ACC112 (cell line): ENCODE measurements around the gene PHOSPHO2.
A peak's percentile ranks its signal among the peaks of the same experiment; 100 is the strongest.

ENCODE experiments used
- H2AFZ ChIP-seq: fragments of 200-600 bp; sonication (generic); one replicate; pipeline ENCODE4 v1.6.0; 2017; ENCODE audit warnings: antibody characterized with exemption, low read length; ENCODE audit not compliant: unreplicated experiment
- H3K27ac ChIP-seq: fragments of 200-600 bp; sonication (generic); 2 replicates; pipeline ENCODE4 v1.5.1; 2014; ENCODE audit warnings: low read depth, mild to moderate bottlenecking, antibody characterized with exemption, low read length, moderate library complexity
- H3K27me3 ChIP-seq: fragments of 200-600 bp; sonication (generic); 2 replicates; pipeline ENCODE4 v1.6.1; 2014; ENCODE audit warnings: mild to moderate bottlenecking, antibody characterized with exemption, low read length, moderate library complexity, mixed read lengths; ENCODE audit not compliant: insufficient read depth
- H3K36me3 ChIP-seq: fragments of 200-600 bp; sonication (generic); 2 replicates; pipeline ENCODE4 v1.6.1; 2016; ENCODE audit warnings: mild to moderate bottlenecking, antibody characterized with exemption, low read length, moderate library complexity, mixed read lengths; ENCODE audit not compliant: insufficient read depth
- H3K4me1 ChIP-seq: fragments of 200-600 bp; sonication (generic); one replicate; pipeline ENCODE4 v1.6.1; 2016; ENCODE audit warnings: low read length, mixed read lengths; ENCODE audit not compliant: insufficient read depth, unreplicated experiment, control insufficient read depth
- H3K4me3 ChIP-seq: fragments of 200-600 bp; sonication (generic); 2 replicates; pipeline ENCODE4 v1.5.1; 2014; ENCODE audit warnings: mild to moderate bottlenecking, low read depth, low read length
- H3K79me2 ChIP-seq: fragments of 200-600 bp; sonication (generic); one replicate; pipeline ENCODE4 v1.6.0; 2016; ENCODE audit warnings: low read length; ENCODE audit not compliant: control insufficient read depth, unreplicated experiment, insufficient read depth

PHOSPHO2 gene

GRCh38 chr2:169704160-169704708 is 10.0 kb downstream of the PHOSPHO2 start:
- H3K27me3 ChIP-seq: no peaks in the 10 kb centered on the region

GRCh38 chr2:169705927-169706326 is 11.7 kb downstream of the PHOSPHO2 start:
- Histone ChIP-seq H3K79me2 (no peaks in the 10 kb centered on the region), H3K27me3 (no peaks in the 10 kb centered on the region), H2AFZ (no peak overlapping the region), H3K27ac (no peak overlapping the region), H3K4me3 (no peak overlapping the region), H3K4me1 (no peaks in the 10 kb centered on the region), H3K36me3 (no peaks in the 10 kb centered on the region)

More at GRCh38 chr2:169704160-169704708, 10.0 kb downstream of the PHOSPHO2 start:
- Histone ChIP-seq H3K27ac (no peak overlapping the region), H2AFZ (no peak overlapping the region), H3K4me3 (no peak overlapping the region), H3K79me2 (no peaks in the 10 kb centered on the region), H3K4me1 (no peaks in the 10 kb centered on the region), H3K36me3 (no peaks in the 10 kb centered on the region)

GRCh38 chr2:169707626-169708025 is 13.4 kb downstream of the PHOSPHO2 start:
- no peaks in the 10 kb centered on the region for H3K36me3 ChIP-seq
- H3K79me2 ChIP-seq: no peaks in the 10 kb centered on the region
- no peak overlapping the region for H3K4me3 ChIP-seq
- no peak overlapping the region for H3K27ac ChIP-seq
- no peak overlapping the region for H2AFZ ChIP-seq
- H3K27me3 ChIP-seq: no peaks in the 10 kb centered on the region
- no peaks in the 10 kb centered on the region for H3K4me1 ChIP-seq

GRCh38 chr2:169709331-169709730 is 15.1 kb downstream of the PHOSPHO2 start:
- H3K27ac ChIP-seq: no peak overlapping the region
- H3K4me3 ChIP-seq: no peak overlapping the region
- no peak overlapping the region for H2AFZ ChIP-seq
- H3K79me2 ChIP-seq: no peaks in the 10 kb centered on the region
- H3K36me3 ChIP-seq: no peaks in the 10 kb centered on the region
- no peaks in the 10 kb centered on the region for H3K27me3 ChIP-seq
- H3K4me1 ChIP-seq: no peaks in the 10 kb centered on the region

GRCh38 chr2:169709981-169710380 is 15.7 kb downstream of the PHOSPHO2 start:
- no peak overlapping the region for H2AFZ ChIP-seq
- no peaks in the 10 kb centered on the region for H3K79me2 ChIP-seq
- peaks cover 5% of the 10 kb centered on the region for H3K4me1 ChIP-seq
- no peak overlapping the region for H3K27ac ChIP-seq
- H3K4me3 ChIP-seq: no peak overlapping the region
- no peaks in the 10 kb centered on the region for H3K27me3 ChIP-seq
- H3K36me3 ChIP-seq: no peaks in the 10 kb centered on the region

- peaks cover 19% of the 10 kb centered on the region for H3K4me1 ChIP-seq
- no peaks in the 10 kb centered on the region for H3K36me3 ChIP-seq
- no peak overlapping the region for H3K27ac ChIP-seq
- no peak overlapping the region for H3K4me3 ChIP-seq
- no peaks in the 10 kb centered on the region for H3K27me3 ChIP-seq
- no peak overlapping the region for H2AFZ ChIP-seq
- no peaks in the 10 kb centered on the region for H3K79me2 ChIP-seq
Observed at GRCh38 chr2:169711751-169712509, 17.7 kb downstream of the PHOSPHO2 start.

- Histone ChIP-seq H3K4me3 (no peak overlapping the region), H2AFZ (no peak overlapping the region), H3K36me3 (no peaks in the 10 kb centered on the region), H3K4me1 (peaks cover 19% of the 10 kb centered on the region), H3K27ac (no peak overlapping the region), H3K79me2 (no peaks in the 10 kb centered on the region), H3K27me3 (no peaks in the 10 kb centered on the region)
Observed at GRCh38 chr2:169712791-169713227, 18.5 kb downstream of the PHOSPHO2 start.

- Histone ChIP-seq H3K79me2 (no peaks in the 10 kb centered on the region), H3K4me1 (peaks cover 19% of the 10 kb centered on the region), H3K36me3 (no peaks in the 10 kb centered on the region), H2AFZ (no peak overlapping the region), H3K27me3 (no peaks in the 10 kb centered on the region), H3K4me3 (no peak overlapping the region), H3K27ac (no peak overlapping the region)
Observed at GRCh38 chr2:169713331-169713730, 19.1 kb downstream of the PHOSPHO2 start.

- Histone ChIP-seq H3K27me3 (no peaks in the 10 kb centered on the region), H3K4me3 (peak overlapping the region; percentile 71; the same call in 1 of the 2 replicates), H2AFZ (no peak overlapping the region), H3K27ac (no peak overlapping the region), H3K79me2 (no peaks in the 10 kb centered on the region), H3K4me1 (peaks cover 19% of the 10 kb centered on the region), H3K36me3 (no peaks in the 10 kb centered on the region)
Observed at GRCh38 chr2:169714699-169715098, 20.4 kb downstream of the PHOSPHO2 start.

GRCh38 chr2:169715379-169716237 is 21.3 kb downstream of the PHOSPHO2 start:
- Histone ChIP-seq H3K27me3 (no peaks in the 10 kb centered on the region), H3K79me2 (no peaks in the 10 kb centered on the region), H3K4me1 (peaks cover 19% of the 10 kb centered on the region), H3K36me3 (no peaks in the 10 kb centered on the region), H3K27ac (no peak overlapping the region), H2AFZ (peak overlapping the region; percentile 46), H3K4me3 (peak overlapping the region; percentile 71)
